ENCODE results near the gene FGF18.
"Not testable (repeated sequence)": the region's sequence is repeated elsewhere in the genome, so short reads cannot be mapped to it uniquely, and the experiment has no call there.

Gene FGF18

DNA sequence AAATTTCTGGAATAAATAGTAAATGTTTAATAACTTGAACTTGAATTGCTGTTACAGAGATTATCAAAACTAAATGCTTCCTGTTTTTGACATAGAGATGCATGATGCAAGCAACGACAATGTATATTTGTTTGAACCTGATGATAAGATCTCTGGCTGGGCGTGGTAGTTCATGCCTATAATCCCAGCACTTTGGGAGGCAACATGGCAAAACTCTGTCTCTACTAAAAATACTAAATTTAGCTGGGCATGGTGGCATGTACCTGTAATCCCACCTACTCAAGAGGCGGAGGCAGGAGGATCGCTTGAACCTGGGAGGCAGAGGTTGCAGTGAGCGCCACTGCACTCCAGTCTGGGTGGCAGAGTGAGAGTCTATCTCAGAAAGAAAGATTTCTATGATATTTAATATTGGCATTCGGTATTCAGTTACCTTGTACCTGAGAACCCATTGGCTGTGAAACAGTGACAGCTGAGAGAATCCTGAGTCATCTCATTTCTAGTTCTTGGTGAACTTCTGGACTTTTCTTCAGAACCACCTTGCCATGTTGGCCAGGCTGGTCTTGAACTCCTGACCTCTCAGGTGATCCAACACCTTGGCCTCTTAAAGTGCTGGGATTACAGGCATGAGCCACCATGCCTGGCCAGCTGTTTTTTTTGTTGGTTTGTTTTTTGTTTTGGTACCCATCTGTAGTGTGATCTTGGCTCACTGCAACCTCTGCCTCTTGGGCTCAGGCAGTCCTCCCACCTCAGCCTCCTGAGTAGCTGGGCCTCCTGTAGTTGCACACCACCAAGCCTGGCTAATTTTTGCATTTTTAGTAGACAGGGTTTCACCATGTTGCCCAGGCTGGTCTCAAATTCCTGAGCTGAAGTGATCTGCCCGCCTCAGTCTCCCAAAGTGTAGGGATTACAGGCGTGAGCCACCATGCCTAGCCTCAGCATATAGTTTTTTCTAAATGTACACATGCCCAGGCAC, 10.0 kb upstream of the FGF18 start:
- ChIA-PET CTCF (interaction anchor here (0.8 to 6.4 kb wide), 3 partner anchors 9 to 16 kb away, joined by 3 to 37 read pairs (median 3); partner anchors contain the start of gene FGF18), POLR2A (interaction anchor here (1.2 kb wide), 1 partner anchor 21 kb away, joined by 5 read pairs; the partner anchor contains the start of gene NPM1)
- no peak overlapping the region for H3K4me3 ChIP-seq (ENCODE audit: low read depth, low read length)
- DNase-seq (ENCODE audit: low read depth, low spot score): no peak
- TF ChIP-seq, protein P1, sequence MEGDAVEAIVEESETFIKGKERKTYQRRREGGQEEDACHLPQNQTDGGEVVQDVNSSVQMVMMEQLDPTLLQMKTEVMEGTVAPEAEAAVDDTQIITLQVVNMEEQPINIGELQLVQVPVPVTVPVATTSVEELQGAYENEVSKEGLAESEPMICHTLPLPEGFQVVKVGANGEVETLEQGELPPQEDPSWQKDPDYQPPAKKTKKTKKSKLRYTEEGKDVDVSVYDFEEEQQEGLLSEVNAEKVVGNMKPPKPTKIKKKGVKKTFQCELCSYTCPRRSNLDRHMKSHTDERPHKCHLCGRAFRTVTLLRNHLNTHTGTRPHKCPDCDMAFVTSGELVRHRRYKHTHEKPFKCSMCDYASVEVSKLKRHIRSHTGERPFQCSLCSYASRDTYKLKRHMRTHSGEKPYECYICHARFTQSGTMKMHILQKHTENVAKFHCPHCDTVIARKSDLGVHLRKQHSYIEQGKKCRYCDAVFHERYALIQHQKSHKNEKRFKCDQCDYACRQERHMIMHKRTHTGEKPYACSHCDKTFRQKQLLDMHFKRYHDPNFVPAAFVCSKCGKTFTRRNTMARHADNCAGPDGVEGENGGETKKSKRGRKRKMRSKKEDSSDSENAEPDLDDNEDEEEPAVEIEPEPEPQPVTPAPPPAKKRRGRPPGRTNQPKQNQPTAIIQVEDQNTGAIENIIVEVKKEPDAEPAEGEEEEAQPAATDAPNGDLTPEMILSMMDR (IDR thresholded peaks at IDR 0.05; ENCODE audit: insufficient read depth, low read length, missing control alignments): no peak

DNA sequence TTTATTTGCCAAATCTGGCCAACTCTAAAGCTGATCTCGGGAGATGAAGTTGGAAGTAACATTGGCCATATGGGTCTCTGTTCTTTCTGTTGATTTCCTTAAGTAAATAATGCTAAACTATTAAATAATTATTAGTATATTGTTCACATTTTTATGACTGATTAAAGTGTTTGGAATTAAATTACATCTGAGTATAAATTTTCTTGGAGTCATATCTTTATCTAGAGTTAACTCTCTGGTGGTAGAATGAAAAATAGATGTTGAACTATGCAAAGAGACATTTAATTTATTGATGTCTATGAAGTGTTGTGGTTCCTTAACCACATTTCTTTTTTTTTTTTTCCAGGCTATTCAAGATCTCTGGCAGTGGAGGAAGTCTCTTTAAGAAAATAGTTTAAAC, 9.3 kb upstream of the FGF18 start:
- H3K4me3 ChIP-seq (ENCODE audit: low read depth, low read length): no peak overlapping the region
- DNase-seq (ENCODE audit: low read depth, low spot score): no peak
- TF ChIP-seq, protein P1 (IDR thresholded peaks at IDR 0.05; ENCODE audit: insufficient read depth, low read length, missing control alignments): no peak
- ChIA-PET CTCF (interaction anchor here (0.8 to 6.4 kb wide), 4 partner anchors 9 to 498 kb away, joined by 3 to 37 read pairs (median 5); partner anchors contain the start of gene FGF18), POLR2A (no interaction called here)

DNA sequence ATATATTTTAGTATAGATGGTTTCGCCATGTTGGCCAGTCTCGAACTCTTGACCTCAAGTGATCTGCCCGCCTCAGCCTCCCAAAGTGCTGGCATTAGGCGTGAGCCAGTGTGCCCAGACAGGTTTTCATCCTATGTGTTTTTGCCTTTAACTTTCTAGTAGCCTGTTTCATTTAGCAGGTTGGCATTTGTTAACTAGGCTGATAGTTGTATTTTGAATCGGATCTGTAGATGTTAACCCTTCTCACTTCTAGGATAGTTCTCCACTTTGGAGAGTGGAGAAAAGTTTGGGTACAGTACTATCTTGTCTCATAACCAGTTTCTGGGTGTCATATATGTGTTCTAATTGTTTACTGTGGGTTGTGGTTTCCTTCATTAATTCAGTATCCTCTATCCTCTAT, 7.3 kb upstream of the FGF18 start:
- DNase-seq (ENCODE audit: low read depth, low spot score): no peak
- ChIA-PET CTCF (interaction anchor here (1.5 kb wide), 1 partner anchor 11 kb away, joined by 7 read pairs; no protein-coding TSS in a partner anchor), POLR2A (no interaction called here)
- H3K4me3 ChIP-seq (ENCODE audit: low read depth, low read length): no peak overlapping the region
- TF ChIP-seq, protein P1 (IDR thresholded peaks at IDR 0.05; ENCODE audit: insufficient read depth, low read length, missing control alignments): no peak

DNA sequence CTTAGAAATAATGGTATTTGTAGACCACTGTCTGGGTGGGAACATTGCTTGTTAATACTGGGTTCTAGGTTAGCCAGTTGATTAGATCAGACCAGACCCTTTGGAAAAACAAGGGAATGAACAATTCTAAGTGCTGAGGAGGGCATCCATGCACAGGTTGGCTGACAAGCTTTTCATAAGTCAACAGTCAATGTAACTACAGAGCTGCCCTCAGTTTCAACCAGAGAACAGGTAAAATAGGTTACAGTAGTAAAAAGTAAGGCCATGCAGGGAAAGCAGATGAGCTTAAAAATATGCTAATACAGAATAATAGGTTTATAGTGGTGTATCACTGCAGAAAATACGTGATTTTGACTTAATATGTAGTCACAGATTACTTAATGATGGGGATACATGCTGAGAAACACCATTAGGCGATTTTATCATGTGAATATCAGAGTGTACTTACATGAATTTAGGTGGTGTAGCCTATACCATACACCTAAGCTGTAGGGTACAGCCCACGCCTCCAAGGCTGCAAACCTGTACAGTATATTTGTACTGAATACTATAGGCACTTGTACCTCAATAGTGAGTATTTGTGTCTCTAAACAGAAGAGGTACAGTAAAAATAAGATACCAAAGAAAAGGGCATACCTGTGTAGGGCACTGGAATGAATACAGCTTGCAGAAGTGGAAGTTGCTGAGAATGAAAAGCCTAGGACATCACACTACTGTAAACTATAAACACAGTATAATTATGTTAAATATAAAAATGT, 6.1 kb upstream of the FGF18 start:
- TF ChIP-seq, protein P1 (IDR thresholded peaks at IDR 0.05; ENCODE audit: insufficient read depth, low read length, missing control alignments): no peak
- H3K4me3 ChIP-seq (ENCODE audit: low read depth, low read length): no peak overlapping the region
- CTCF ChIA-PET: interaction anchor here (0.6 to 1.5 kb wide), 6 partner anchors 9 to 782 kb away, joined by 3 to 7 read pairs (median 3); no protein-coding TSS in a partner anchor
- POLR2A ChIA-PET: interaction anchor here (0.5 to 0.6 kb wide), 2 partner anchors 107 to 623 kb away, joined by 3 to 4 read pairs; no protein-coding TSS in a partner anchor
- no peak for DNase-seq (ENCODE audit: low read depth, low spot score)

DNA sequence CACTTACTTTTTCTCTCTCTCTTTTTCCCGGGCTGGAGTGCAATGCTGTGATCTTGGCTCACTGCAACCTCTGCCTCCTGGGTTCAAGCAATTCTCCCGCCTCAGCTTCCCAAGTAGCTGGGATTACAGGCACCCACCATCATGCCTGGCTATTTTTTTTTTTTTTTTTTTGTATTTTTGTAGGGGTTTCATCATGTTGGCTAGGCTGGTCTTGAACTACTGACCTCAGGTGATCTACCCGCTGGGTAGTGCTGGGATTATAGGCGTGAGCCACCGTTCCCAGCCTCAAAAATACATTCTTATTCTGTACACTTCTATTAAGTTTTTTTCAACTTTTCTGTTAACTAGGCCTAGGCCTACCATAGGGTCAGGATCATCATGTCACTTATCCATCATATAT, 5.5 kb upstream of the FGF18 start:
- H3K4me3 ChIP-seq (ENCODE audit: low read depth, low read length); DNase-seq (ENCODE audit: low read depth, low spot score): not testable (repeated sequence)
- ChIA-PET CTCF (interaction anchor here (0.6 to 2.9 kb wide), 8 partner anchors 9 to 781 kb away, joined by 3 to 29 read pairs (median 3); no protein-coding TSS in a partner anchor), POLR2A (interaction anchor here (0.5 to 0.6 kb wide), 2 partner anchors 106 to 622 kb away, joined by 3 to 4 read pairs; no protein-coding TSS in a partner anchor)

DNA sequence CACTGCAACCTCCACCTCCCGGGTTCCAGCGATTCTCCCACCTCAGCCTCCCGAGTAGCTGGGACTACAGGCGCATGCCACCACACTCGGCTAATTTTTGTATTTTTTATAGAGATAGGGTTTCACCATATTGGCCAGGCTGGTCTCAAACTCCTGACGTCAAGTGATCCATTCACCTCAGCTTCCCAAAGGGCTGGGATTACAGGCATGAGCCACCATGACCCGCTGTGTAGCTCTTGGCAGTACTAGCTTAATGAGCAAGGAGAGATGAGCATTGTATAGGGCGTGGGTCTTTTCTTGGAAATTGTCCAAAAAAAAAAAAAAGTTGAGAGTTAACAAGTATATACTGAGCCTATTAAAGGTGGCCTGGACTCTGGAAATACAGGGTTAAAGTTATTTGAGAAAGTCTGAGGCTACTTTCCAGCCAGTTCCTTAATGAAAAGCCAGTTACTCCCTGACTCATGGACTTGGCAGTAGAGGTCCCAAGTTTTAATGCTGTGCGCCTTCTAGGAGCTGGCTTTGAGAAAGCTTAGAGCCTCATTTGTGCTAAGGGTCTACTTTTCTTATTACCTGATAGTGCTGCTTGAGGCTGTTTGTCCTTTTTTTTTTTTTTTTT, 4.2 kb upstream of the FGF18 start:
- CTCF ChIA-PET: interaction anchor here (1.0 to 2.9 kb wide), 4 partner anchors 15 to 496 kb away, joined by 3 to 29 read pairs (median 6); no protein-coding TSS in a partner anchor
- no peak for DNase-seq (ENCODE audit: low read depth, low spot score)
- H3K4me3 ChIP-seq (ENCODE audit: low read depth, low read length): no peak overlapping the region
- TF ChIP-seq, protein P1 (IDR thresholded peaks at IDR 0.05; ENCODE audit: insufficient read depth, low read length, missing control alignments): no peak
- POLR2A ChIA-PET: interaction anchor here (0.7 kb wide), 2 partner anchors 110 to 286 kb away, joined by 3 read pairs; no protein-coding TSS in a partner anchor
